GM19240 (cell line): Measurements from ENCODE around the gene PRKAG2.
"Not testable (repeated sequence)": the region's sequence is repeated elsewhere in the genome, so short reads cannot be mapped to it uniquely, and the experiment has no call there.

Source experiments
- DNase-seq: peaks from one replicate; pipeline ENCODE4 v3.0.0; 2011; ENCODE audit warnings: low spot score; ENCODE audit not compliant: insufficient read length

PRKAG2 gene

GRCh38 chr7:151597541-151598444 lies 279.1 kb downstream of the PRKAG2 start:
- no peak for DNase-seq

GRCh38 chr7:151595702-151596350 lies 281.1 kb downstream of the PRKAG2 start:
- DNase-seq, result no peak

- no peak for DNase-seq
Observed at GRCh38 chr7:151592868-151593486, 283.9 kb downstream of the PRKAG2 start.

- no peak for DNase-seq
Observed at GRCh38 chr7:151592330-151592729, 284.6 kb downstream of the PRKAG2 start.

- DNase-seq, result no peak
Observed at GRCh38 chr7:151591866-151592265, 285.0 kb downstream of the PRKAG2 start.

- no peak for DNase-seq
Observed at GRCh38 chr7:151590850-151591771, 285.8 kb downstream of the PRKAG2 start.

GRCh38 chr7:151590071-151590849 lies 286.7 kb downstream of the PRKAG2 start:
- DNase-seq, result no peak

- no peak for DNase-seq
Observed at GRCh38 chr7:151588982-151589381, 287.9 kb downstream of the PRKAG2 start.

GRCh38 chr7:151586531-151587260 lies 290.2 kb downstream of the PRKAG2 start:
- no peak for DNase-seq

GRCh38 chr7:151585744-151586393 lies 291.0 kb downstream of the PRKAG2 start:
- DNase-seq, result no peak

GRCh38 chr7:151581741-151582140 lies 295.2 kb downstream of the PRKAG2 start:
- no peak for DNase-seq

GRCh38 chr7:151579644-151580043 lies 297.3 kb downstream of the PRKAG2 start:
- DNase-seq, result no peak

- DNase-seq, result no peak
Observed at GRCh38 chr7:151575410-151575809, 301.5 kb downstream of the PRKAG2 start.

GRCh38 chr7:151573046-151573445 lies 303.9 kb downstream of the PRKAG2 start:
- not testable (repeated sequence) for DNase-seq

- no peak for DNase-seq
Observed at GRCh38 chr7:151572136-151572535, 304.8 kb downstream of the PRKAG2 start.

- no peak for DNase-seq
Observed at GRCh38 chr7:151571471-151571870, 305.4 kb downstream of the PRKAG2 start.

- DNase-seq, result no peak
Observed at GRCh38 chr7:151570366-151570915, 306.5 kb downstream of the PRKAG2 start.

- no peak for DNase-seq
Observed at GRCh38 chr7:151568956-151569940, 307.7 kb downstream of the PRKAG2 start.
